Suprapubic skin (tissue), 3 donors: Measurements from ENCODE around the gene NMD3.

Source experiments
- CTCF ChIP-seq, 2 donors: fragments of 200-600 bp in 1 of 2; fragments of 450-650 bp in 1 of 2; sonication (generic) in 1 of 2; IDR thresholded peaks; one replicate each; pipeline ENCODE4 v1.5.1; 2016 to 2019; ENCODE audit warnings: antibody characterized with exemption in 2 of 2, mild to moderate bottlenecking in 1 of 2, moderate library complexity in 1 of 2
- POLR2A ChIP-seq, 2 donors: fragments of 450-650 bp; IDR thresholded peaks; one replicate each; pipeline ENCODE4 v1.6.1; 2017; ENCODE audit warnings: antibody characterized with exemption in 2 of 2, mild to moderate bottlenecking in 2 of 2, moderate library complexity in 2 of 2

- TF ChIP-seq CTCF (IDR thresholded peaks at IDR 0.05) (no peak), POLR2A (IDR thresholded peaks at IDR 0.05) (no peak)
These were observed 43.1 kb upstream of the NMD3 start for GRCh38 chr3:161177991-161178390.
